ENCODE data around the gene IL3RA.
"Not testable (repeated sequence)": the region's sequence is repeated elsewhere in the genome, so short reads cannot be mapped to it uniquely, and the experiment has no call there.

The IL3RA gene

GRCh38 chrX:1295550-1295949 is 41.0 kb upstream of the IL3RA start:
- Histone ChIP-seq H3K4me3 (replicated peaks; ENCODE audit: low read depth, low read length) (no peak overlapping the region), H3K27me3 (replicated peaks; ENCODE audit: control insufficient read depth, insufficient read depth, low read length) (no peaks in the 10 kb centered on the region), H3K36me3 (ENCODE audit: control insufficient read depth, insufficient read depth, low read length) (no peaks in the 10 kb centered on the region)
- TF ChIP-seq CTCF (IDR thresholded peaks at IDR 0.05; ENCODE audit: insufficient read depth, low read length, poor library complexity, severe bottlenecking): no peak
- DNase-seq (ENCODE audit: extremely low read depth, insufficient read length): no peak

GRCh38 chrX:1297591-1297990 is 39.0 kb upstream of the IL3RA start:
- H3K27me3 ChIP-seq (replicated peaks; ENCODE audit: control insufficient read depth, insufficient read depth, low read length); DNase-seq (ENCODE audit: extremely low read depth, insufficient read length); H3K36me3 ChIP-seq (ENCODE audit: control insufficient read depth, insufficient read depth, low read length); H3K4me3 ChIP-seq (replicated peaks; ENCODE audit: low read depth, low read length): not testable (repeated sequence)

- Histone ChIP-seq H3K4me3 (replicated peaks; ENCODE audit: low read depth, low read length) (no peak overlapping the region), H3K27me3 (replicated peaks; ENCODE audit: control insufficient read depth, insufficient read depth, low read length) (no peaks in the 10 kb centered on the region), H3K36me3 (ENCODE audit: control insufficient read depth, insufficient read depth, low read length) (no peaks in the 10 kb centered on the region)
- TF ChIP-seq CTCF (IDR thresholded peaks at IDR 0.05; ENCODE audit: insufficient read depth, low read length, poor library complexity, severe bottlenecking): no peak
- DNase-seq (ENCODE audit: extremely low read depth, insufficient read length): no peak
These were observed 36.1 kb upstream of the IL3RA start for GRCh38 chrX:1300449-1300848.

- no peak for DNase-seq (ENCODE audit: extremely low read depth, insufficient read length)
- H3K36me3 ChIP-seq (ENCODE audit: control insufficient read depth, insufficient read depth, low read length): no peaks in the 10 kb centered on the region
- no peak overlapping the region for H3K4me3 ChIP-seq (replicated peaks; ENCODE audit: low read depth, low read length)
- no peak for TF ChIP-seq CTCF (IDR thresholded peaks at IDR 0.05; ENCODE audit: insufficient read depth, low read length, poor library complexity, severe bottlenecking)
- no peaks in the 10 kb centered on the region for H3K27me3 ChIP-seq (replicated peaks; ENCODE audit: control insufficient read depth, insufficient read depth, low read length)
These were observed 31.2 kb upstream of the IL3RA start for GRCh38 chrX:1305411-1305810.

- Histone ChIP-seq H3K36me3 (ENCODE audit: control insufficient read depth, insufficient read depth, low read length) (no peaks in the 10 kb centered on the region), H3K27me3 (replicated peaks; ENCODE audit: control insufficient read depth, insufficient read depth, low read length) (no peaks in the 10 kb centered on the region), H3K4me3 (replicated peaks; ENCODE audit: low read depth, low read length) (no peak overlapping the region)
- TF ChIP-seq CTCF (IDR thresholded peaks at IDR 0.05; ENCODE audit: insufficient read depth, low read length, poor library complexity, severe bottlenecking): no peak
- no peak for DNase-seq (ENCODE audit: extremely low read depth, insufficient read length)
These were observed 29.5 kb upstream of the IL3RA start for GRCh38 chrX:1306909-1307625.

GRCh38 chrX:1307626-1308340 is 28.8 kb upstream of the IL3RA start:
- DNase-seq (ENCODE audit: extremely low read depth, insufficient read length): no peak
- no peaks in the 10 kb centered on the region for H3K27me3 ChIP-seq (replicated peaks; ENCODE audit: control insufficient read depth, insufficient read depth, low read length)
- H3K36me3 ChIP-seq (ENCODE audit: control insufficient read depth, insufficient read depth, low read length): no peaks in the 10 kb centered on the region
- H3K4me3 ChIP-seq (replicated peaks; ENCODE audit: low read depth, low read length): no peak overlapping the region
- TF ChIP-seq CTCF (IDR thresholded peaks at IDR 0.05; ENCODE audit: insufficient read depth, low read length, poor library complexity, severe bottlenecking): no peak
